Epidermal melanocyte (primary cell): Measurements from ENCODE around the gene GP9.

ENCODE experiments used
- DNase-seq: peaks from one replicate; pipeline ENCODE4 v3.0.0; 2011; ENCODE audit warnings: low spot score; ENCODE audit not compliant: insufficient read length

GP9 gene

DNA sequence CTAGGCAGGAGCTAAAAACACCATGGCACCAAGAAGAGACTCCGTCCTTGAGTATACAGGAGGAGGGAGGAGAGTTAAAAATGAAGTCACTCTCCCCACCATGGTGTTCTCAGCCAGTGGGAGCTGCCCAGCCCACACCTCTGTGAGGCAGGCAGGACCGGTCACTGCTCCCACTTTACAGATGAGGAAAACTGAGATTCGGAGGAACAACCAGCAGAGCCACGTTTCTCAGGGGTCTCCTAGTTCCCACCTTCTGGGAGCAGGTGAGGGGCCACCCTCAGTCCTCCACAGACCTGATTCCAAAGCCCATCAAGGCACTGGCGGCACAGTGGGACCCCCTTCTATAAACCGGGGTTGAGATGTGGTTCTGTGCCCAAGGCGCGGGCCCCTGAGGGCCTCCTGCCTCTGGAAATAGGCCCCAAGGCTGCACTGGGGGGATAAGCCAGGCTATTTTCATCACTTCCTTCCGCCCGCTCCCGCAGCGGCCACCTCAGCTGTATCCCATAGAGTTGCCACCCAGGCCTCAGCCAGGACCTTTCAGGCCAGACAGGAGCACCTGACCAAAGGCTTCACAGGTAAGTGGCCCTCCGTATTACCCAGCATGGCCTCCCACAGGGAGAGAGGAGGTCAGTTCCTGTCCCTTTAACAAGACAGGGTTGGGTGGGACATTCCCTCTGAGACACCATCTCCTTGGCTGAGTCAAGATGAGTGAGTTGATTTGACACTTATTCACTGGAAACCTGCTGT, at the start of gene GP9:
TSS of gene GP9 (plus strand) at position 504 of the 747 bp plus-strand sequence. CDS start 961 bp downstream, outside the sequence.
- DNase-seq, result no peak

DNA sequence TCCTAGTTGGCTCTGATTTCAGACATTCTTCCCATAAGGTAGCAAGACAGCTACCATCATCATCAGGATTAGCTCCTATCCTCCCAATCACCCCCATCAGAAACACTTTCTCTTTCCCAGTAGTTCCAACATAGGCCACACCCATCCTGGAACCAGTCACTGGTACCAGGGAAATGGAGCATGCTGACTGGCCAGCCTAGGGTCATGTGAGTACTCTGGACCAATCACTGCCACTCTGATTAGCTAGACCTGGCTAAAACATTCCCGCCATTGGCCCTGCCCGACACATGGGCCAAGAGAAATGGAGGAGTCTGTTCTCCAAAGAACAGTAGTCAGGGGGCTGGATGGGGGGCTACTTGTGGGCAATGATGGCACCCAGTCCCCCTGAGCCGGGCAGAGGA, 47.1 kb upstream of the GP9 start:
- no peak for DNase-seq

DNA sequence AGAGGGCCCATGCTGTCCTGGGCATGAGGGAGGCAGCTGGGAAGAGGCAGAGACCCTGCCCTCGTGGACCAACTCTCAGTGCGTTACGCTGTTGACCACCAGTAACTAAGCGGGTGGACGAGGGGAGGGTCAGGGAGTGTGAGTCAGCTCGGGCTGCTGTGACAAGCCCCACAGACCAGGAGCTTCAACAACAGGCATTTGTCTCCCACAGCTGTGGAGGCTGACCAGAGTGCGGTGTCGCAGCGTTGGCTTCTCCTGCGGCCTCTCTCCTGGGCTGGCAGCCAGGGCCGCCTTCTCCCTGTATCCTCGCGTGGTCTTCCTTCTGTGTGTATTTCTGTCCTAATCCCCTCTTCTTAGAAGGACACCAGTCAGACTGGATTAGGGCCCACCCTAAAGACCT, 46.4 kb upstream of the GP9 start:
- DNase-seq, result no peak

DNA sequence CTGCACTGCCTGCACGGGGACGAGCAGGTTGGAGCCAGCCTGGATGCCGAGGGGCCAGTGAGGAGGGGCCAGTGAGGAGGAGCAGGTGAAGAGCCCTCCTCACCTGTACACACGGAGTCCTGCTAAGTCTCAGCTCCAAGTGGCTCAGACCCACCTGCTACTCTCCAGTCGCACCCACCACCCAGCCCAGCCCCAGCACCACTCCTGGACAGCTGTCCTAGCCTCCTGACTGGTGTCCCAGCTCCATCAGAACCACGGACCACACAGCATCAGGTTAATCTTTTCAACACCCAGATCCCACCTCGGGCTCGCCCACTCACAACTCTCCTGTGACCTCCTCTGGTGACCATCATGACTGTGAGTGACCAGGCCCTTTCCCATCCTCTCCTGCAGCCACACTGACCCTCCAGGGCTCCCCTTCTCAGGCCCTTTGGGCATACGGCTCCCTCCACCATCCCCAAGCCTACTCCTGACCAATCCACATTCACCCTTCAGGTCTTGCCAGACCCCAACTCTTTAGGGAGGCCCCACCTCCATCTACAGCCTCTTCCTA, 45.7 kb upstream of the GP9 start:
- no peak for DNase-seq

DNA sequence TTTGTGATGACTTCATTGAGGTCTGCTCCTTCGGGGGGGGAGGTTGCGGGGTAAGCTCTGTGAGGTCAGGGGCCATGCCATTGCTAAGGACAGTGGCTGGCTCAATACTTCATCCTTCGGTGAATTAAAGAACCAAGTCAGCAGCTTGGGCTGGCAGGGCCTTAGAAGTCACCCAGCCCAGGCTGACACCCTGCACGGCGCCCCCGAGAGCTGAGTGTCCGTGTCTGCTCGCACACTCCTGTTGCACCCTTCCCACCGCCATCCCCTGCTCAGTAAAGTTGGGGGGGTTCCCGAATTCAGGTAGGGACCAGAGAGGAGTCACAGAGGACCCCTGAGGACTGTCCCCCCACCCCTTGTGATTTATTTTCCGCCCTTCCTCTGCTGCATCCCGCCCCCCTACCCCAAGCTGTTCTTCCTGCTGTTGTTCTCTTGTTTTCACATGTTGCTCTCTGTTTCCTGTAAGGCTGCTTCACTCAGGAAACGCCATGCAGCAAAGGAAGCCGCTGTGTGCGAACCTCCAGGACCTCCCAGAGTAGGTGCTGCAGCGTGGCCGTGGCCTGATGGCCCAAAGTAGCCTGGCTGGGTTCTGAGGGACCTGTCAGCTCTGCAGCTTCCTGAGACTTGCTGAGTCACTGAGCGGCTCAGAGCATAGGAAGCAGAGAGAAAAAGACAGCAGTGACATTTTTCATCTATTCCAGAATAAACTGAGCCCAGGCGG, 45.0 kb upstream of the GP9 start:
- no peak for DNase-seq

DNA sequence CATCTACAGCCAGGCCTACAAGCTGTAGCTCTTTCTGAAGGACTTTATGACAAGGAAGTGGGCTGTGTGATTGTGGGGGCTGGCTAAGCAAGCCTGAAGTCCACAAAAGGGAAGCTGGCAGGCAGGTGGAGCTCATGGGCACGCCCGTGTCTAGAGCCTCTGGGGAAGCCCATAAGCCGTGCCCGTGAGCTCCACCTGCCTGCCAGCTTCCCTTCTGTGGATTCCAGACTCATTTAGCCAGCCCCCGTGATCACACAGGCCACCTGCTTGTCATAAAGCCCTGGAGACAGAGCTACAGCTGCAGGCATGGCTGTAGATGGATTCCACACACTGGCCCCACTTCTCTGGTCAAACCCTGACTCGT, 44.2 kb upstream of the GP9 start:
- DNase-seq, result no peak

DNA sequence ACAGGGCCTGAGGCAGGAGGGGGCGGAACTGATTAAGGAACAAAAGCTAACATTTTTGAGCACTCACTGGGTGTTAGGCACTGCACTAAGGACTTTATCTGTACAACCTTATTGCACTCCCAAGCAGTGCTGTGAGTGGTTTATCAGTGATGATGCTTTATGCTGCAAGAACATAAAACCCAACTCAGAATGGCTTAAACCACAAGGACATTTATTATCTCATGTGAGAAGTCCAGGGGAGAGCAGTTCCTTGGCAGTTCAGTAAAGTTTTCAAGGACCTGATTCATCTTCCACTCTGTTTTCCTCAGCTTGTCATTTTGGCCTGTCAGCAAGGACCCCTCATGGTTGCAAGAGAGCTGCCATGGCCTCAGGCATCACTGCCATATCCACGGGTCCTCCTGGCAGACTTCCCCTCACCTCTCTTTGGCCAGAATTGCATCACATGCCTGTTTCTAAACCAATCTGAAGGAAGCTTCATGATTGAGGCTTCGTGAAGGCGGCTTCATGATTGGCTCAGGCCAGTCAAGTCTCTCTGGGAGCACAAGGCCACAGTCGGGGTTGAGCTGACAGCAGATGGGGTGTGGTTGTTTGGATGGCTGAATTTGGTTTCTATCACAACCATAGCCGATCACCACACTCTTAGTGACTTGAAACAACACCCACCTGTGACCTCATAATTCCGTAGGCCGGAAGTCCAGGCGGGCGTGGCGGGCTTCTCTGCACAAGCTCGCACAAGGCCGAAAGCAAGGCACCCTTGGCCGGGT, 43.7 kb upstream of the GP9 start:
- DNase-seq, result no peak

DNA sequence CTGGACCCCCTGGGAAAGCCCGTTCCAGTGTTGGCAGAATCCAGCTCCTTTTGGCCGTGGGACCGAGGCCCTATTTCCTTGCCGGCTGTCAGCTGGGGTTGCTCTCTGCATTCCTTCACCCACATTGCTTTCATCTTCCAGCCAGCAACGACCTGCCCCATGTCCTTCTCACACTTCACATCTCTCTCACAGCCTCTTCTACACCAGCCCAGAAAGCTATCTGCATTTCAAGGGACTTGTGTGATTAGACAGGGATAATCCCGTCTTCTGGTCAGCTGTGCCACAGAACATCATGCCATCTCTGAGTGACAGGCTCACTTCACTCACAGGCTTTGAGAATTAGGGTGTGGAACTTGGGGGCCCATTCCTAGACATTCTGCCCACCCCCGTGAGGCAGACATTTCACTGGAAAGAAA, 43.1 kb upstream of the GP9 start:
- no peak for DNase-seq

DNA sequence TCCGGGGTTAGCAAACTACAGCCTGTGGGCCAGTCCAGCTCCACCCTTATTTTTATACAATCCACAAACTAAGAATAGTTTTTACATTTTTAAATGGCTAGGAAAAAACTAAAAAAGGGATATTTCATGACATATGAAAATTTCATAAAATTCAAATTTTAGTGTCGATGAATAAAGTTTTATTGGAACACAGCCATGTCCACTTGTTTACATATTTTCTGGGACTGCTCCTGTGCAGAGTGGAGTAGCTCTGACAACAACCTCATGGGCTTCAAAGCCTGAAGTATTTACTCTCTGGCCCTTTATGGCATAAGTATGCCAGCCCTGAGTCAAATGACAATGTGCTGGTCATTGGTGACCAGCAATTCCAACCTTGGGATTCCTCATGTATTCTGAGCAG, 42.3 kb upstream of the GP9 start:
- DNase-seq, result no peak

DNA sequence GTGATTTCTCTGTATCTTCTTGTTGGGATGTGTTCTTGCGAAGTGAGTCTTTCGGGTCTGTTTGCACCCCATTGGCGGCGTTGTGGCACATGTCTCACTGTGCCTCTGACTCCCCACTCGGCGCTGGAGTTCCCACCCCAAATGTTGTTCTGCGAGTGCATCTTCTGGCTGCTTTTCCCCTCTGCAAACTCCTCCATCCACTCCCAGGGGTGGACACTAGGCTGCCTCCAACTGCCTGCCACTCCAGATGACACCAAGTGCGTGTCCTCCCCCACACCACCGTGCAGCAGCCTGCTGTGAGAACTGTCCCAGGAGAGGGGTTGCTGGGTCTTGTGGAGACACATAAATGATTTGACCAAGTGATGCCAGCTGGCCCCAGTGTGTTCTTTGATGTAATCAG, 41.8 kb upstream of the GP9 start:
- no peak for DNase-seq

DNA sequence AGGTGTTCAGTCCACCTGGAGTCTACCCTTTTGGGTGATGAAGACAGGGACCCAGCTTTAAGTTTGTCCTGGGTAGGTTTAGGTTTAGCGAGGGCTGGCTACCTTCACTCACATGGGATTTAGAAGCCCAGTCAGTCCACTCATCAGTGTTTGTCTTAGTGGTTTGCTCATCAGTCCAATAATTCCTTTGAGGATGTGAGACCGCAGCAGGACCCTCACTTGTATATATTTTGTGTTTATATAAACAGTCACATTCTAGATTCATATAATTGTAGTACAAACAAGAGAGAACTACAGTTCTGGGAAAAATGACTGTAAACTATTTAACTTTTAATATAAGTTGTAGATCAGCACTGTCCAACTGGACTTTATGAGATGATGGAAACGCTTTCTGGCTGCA, 41.3 kb upstream of the GP9 start:
- no peak for DNase-seq

DNA sequence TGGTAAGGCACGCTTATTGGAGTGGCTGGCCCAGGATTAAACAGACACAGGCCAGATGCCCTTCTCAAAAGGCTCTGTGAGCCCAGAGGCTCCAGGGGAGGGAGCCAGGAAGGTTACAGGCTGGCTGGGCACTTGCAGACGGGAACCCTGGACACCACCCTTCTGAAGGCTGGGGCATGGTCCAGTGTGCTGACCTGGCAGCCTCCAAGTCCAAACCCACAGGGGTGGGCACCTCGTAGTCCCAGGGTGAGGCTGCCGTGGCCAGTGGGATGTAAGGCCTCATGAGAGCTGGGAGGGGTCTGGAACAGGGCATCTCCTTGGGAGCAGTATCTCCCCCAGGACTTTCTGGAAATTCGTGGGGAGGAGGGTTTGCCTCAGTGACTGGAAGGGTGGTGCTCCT, 39.9 kb upstream of the GP9 start:
- no peak for DNase-seq

DNA sequence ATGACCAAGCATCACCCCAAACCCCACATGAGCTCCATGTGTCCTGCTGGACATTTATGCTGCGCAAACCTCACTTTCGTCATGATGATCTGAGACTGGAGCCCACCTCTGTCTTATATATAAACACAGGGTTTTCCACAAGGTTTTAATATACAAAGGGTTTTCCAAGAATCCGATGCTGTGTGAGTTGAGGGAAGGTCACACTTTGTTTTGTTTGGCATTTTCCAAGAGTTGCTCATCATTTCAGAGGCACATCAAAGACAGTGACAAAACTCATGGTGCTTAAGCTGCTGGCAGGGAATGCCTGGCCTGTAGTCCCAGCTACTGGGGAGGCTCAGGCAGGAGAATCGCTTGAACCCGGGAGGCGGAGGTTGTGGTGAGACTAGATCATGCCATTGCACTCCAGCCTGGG, 39.4 kb upstream of the GP9 start:
- no peak for DNase-seq

DNA sequence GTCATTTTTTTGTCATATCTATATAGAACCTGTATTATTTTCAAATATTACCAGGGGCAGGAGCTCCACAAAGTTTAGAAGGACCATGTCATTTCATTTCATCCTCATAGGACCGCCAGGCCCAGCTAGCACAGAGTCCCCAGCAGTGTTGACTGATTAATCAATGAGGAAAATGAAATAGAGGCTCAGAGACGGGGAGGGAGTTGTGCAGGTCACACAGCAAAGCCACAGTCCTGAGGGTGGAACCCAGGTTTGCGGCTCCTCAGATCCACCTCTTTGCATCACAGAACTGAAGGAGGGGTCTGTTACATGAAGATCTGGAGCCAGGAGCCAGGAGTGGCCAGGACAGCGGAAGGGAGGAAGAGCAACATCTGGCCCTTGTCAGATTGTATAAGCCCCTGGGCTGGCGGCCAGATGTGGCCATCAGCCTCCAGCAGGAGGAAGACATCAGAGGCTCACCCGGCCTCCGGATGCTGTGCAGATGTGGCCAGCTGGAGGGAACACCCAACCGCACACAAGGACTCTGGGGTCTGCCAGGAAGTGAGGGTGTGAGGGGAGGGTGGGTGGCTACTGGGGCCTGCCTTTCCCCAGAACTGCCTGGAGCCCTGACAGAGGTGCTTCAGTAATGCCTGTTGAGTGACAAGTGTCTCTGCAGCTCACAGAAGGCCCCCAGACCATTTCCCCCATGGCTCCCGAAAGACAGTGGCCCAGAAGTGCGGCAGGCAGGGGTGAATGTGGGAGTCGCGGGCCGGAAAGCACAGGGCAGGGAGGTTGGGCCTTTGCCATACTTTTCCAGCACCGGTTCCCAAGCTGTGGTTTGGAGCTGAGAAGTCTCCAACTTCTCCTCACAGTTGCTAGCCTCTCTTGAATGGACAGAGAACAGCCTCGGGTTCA, 38.2 kb upstream of the GP9 start:
- DNase-seq, result no peak

DNA sequence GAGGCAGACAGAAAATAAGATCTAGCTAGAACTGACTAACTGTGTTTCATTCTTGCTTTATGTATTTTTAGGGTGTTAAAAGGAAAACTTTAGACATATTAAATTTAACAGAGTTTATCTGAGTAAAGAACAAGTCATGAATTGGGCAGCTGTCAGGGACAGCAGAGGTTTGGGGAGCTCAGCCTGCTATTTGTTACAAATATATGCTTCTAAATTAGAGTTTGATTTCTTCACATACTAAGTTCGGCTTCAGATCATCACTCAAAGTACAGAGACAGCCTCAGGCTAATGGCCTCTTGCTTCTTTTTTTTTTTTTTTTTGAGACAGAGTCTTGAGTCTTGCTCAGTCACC, 37.6 kb upstream of the GP9 start:
- DNase-seq, result no peak

DNA sequence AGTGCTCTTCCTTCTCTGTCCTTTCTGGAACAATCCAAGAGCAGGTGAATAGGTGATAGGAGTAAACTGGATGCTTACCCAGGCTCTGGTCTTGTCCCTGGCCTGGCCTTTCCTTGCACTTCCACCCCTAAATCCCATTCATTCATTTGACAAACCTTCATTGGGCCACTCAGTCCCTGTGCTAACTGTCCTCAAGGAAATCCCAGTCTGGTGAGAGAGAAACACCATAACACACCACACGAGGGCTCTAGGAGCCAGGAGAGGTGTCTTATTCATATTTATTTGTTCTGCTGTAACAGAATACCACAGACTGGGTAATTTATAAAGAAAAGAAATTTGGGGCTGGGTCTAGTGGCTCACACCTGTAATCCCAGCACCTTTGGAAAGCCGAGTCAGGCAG, 36.7 kb upstream of the GP9 start:
- DNase-seq, result no peak

DNA sequence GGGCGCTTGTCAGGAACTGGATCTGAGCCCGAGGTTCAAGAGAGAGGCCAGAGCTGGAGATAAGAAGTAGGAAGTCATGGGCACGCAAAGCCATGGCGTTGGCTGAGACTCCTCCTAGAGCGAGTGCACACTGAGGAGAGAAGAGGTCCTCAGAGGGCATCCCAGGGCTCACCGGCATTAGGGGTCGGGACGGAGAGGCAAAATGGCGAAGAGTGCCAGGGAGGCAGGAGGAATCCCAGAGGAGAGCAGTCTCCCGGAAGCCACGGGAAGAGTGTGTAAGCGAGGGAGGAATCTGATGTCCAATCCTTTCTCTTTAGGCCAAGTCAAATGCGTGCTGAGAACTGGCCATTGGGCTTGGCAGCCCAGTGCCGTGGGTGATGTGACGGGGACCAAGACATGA, 35.5 kb upstream of the GP9 start:
- no peak for DNase-seq

DNA sequence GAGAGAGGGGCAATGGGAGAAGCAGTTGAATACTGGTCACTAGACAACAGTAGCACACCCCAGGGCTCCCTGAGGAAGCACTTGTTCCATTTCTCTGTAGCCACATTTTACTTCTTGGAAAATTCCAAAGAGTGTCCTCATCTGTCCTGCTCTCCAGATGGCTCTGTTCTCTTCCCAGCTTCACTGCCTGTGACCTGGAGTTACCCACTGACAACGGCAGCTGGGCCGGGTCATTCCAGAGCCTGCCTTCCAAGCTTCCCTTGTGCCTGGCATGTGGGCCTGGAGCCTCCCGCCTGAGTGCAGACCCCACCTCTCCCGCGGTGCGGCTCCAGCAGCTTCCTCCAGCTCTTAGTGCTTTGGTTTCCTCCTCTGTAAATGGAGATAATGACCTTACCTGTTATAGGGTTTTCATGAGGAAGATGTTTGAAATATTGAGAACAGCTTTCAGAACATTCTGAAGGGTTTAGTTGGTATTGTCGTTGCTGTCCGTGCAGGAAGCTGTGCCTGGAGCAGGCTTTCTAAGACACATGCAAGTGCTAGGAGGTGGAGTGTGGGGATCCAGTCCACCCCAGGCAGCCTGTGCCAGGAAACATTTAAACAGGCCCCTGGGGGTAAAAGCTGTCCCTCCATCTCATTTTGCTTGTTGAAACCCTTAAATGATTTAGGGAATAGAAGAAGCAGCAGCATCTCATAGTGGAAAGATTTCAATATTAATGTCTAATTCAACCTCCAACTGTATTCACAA, 34.7 kb upstream of the GP9 start:
- peak; percentile 75 for DNase-seq

DNA sequence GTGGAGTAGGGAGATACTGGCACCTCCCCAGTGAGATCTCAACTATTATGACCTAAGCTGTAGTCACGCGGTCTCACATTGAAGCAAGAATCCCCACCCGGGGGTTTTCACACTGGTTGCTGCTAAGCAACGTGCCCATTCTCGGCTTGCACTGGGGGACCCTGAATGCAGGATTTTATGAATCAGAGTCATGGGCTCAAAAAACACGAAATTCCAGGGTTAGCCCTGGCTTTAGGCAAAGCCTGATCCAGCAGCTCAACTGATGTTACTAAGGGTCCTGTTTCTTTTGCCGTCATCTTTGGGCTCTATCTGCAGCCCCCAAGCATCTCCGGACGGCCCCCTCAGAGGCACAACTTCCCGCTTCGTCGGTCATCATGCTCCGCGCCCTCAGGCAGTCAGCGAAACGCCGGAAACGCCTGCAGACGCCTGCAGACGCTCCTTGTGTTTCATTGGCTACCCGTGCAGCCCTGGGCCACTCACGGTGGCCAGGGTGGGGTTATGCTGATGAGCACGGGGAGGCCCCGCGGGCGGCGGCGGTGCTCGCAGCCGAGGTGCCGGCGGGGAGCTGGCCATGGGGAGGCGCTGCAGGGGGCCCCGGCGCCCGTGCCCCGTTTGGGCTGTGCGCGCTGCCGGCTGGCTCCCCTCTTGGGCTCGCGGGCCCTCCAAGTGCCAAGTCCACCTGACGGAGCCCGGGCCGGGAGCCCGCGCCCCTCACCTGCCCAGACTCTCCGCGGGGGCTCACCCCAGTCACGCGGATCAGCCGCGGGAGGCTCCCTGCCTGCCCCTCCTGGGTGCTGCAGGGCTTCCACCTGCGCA, 33.6 kb upstream of the GP9 start:
- peak; percentile 92 for DNase-seq

DNA sequence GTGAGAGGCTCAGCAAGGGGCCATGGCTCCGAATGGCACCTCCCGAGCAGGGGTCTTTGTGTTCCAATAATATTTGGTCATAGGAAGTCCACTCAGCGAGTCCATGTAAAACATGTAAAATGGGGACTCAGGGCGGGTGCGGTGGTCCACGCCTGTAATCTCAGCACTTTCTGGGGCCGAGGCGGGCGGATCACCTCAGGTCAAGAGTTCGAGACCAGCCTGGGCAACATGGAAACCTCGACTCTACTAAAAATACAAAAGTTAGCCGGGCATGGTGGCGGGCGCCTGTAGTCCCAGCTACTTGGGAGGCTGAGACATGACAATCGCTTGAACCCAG, 33.1 kb upstream of the GP9 start:
- DNase-seq, result no peak
